OCI-LY1 (cell line): ENCODE data around the gene PROCR.
"Not testable (repeated sequence)": the region's sequence is repeated elsewhere in the genome, so short reads cannot be mapped to it uniquely, and the experiment has no call there.

ENCODE experiments used
- H2AFZ ChIP-seq: fragments of 200-600 bp; sonication (generic), shearing (Covaris generic); 2 replicates; pipeline ENCODE4 v1.6.0; 2014; ENCODE audit warnings: antibody characterized with exemption, mild to moderate bottlenecking, low read length
- H3F3A ChIP-seq: fragments of 200-600 bp; sonication (generic), shearing (Covaris generic); 2 replicates; pipeline ENCODE4 v1.6.0; 2014; ENCODE audit warnings: mild to moderate bottlenecking, antibody characterized with exemption, low read length, moderate library complexity; ENCODE audit not compliant: insufficient read depth
- H3K27ac ChIP-seq: fragments of 200-600 bp; sonication (generic); 2 replicates; pipeline ENCODE4 v1.5.1; 2014; ENCODE audit warnings: low read length, mixed run types, mild to moderate bottlenecking, low read depth; ENCODE audit not compliant: poor library complexity, severe bottlenecking
- H3K27me3 ChIP-seq: fragments of 200-600 bp; sonication (generic); 2 replicates; pipeline ENCODE4 v1.6.0; 2014; ENCODE audit warnings: antibody characterized with exemption, mild to moderate bottlenecking, low read length, moderate library complexity; ENCODE audit not compliant: insufficient read depth
- H3K36me3 ChIP-seq: fragments of 200-600 bp; sonication (generic); 2 replicates; pipeline ENCODE4 v1.6.1; 2014; ENCODE audit warnings: mild to moderate bottlenecking, antibody characterized with exemption, low read length, moderate library complexity, mixed read lengths; ENCODE audit not compliant: insufficient read depth
- H3K4me1 ChIP-seq: fragments of 200-600 bp; sonication (generic); 2 replicates; pipeline ENCODE4 v1.5.1; 2014; ENCODE audit warnings: mild to moderate bottlenecking, low read length, moderate library complexity; ENCODE audit not compliant: insufficient read depth, severe bottlenecking
- H3K4me2 ChIP-seq: fragments of 200-600 bp; sonication (generic), shearing (Covaris generic); 2 replicates; pipeline ENCODE4 v1.6.1; 2014; ENCODE audit warnings: low read length
- H3K4me3 ChIP-seq: fragments of 200-600 bp; sonication (generic); 2 replicates; pipeline ENCODE4 v1.5.1; 2014; ENCODE audit warnings: low read length, low read depth, mild to moderate bottlenecking, mixed read lengths; ENCODE audit not compliant: poor library complexity, severe bottlenecking
- H3K79me2 ChIP-seq: fragments of 200-600 bp; shearing (Covaris generic); 2 replicates; pipeline ENCODE4 v1.6.1; 2016; ENCODE audit warnings: mixed run types, low read length, mixed read lengths; ENCODE audit not compliant: insufficient read depth
- H3K9ac ChIP-seq: fragments of 200-600 bp; sonication (generic), shearing (Covaris generic); 2 replicates; pipeline ENCODE4 v1.6.1; 2014; ENCODE audit warnings: mild to moderate bottlenecking, low read length, mixed read lengths
- H3K9me2 ChIP-seq: fragments of 200-600 bp; sonication (generic), shearing (Covaris generic); 2 replicates; pipeline ENCODE4 v1.6.1; 2014; ENCODE audit warnings: low read depth, mild to moderate bottlenecking, low read length, mixed read lengths
- H3K9me3 ChIP-seq: fragments of 200-600 bp; shearing (Covaris generic); 2 replicates; pipeline ENCODE4 v1.6.1; 2014; ENCODE audit warnings: low read length, mixed read lengths
- H4K20me1 ChIP-seq: fragments of 200-600 bp; sonication (generic), shearing (Covaris generic); 2 replicates; pipeline ENCODE4 v1.6.0; 2016; ENCODE audit warnings: mild to moderate bottlenecking, low read length; ENCODE audit not compliant: insufficient read depth
- EZH2 ChIP-seq: fragments of 200-600 bp; sonication (generic), shearing (Covaris generic); IDR thresholded peaks from 2 replicates; pipeline ENCODE4 v1.8.0; 2017; ENCODE audit warnings: borderline replicate concordance, mixed run types, mild to moderate bottlenecking, antibody characterized with exemption, low read length, moderate library complexity, mixed read lengths
- TF ChIP-seq, protein P1 (sequence below): fragments of 200-600 bp; sonication (generic), shearing (Covaris generic); IDR thresholded peaks from 2 replicates; pipeline ENCODE4 v1.5.1; 2017; ENCODE audit warnings: mild to moderate bottlenecking, antibody characterized with exemption, low read length, moderate library complexity, mixed read lengths

The PROCR gene

DNA sequence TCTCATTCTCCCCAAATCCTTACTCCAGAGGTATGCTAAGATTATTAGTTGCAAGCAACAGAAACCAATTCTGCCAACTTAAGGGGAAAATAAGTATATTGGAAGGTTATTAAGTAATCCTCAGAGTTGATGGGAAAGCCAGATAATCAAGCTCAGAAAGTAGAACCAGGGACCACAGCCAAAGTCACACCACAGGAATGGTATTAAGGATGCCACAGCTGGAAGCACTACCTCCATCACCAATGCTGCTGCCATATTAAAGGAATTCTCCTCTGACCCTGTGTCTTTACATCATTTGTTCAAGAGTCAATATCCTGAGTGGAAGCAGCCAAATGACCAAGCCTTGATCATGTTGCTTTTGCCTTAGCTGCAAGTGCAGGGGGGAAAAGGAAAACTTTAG is 9.9 kb downstream of the PROCR start:
- Histone ChIP-seq H3F3A (no peaks in the 10 kb centered on the region), H3K79me2 (no peaks in the 10 kb centered on the region), H3K27me3 (peaks cover 3% of the 10 kb centered on the region; the same call in 1 of the 2 replicates), H4K20me1 (no peaks in the 10 kb centered on the region), H3K4me1 (no peaks in the 10 kb centered on the region), H3K9me2 (no peaks in the 10 kb centered on the region), H3K36me3 (no peaks in the 10 kb centered on the region), H3K4me3 (no peak overlapping the region), H3K27ac (no peak overlapping the region), H2AFZ (no peak overlapping the region), H3K9ac (no peak overlapping the region), H3K4me2 (no peak overlapping the region), H3K9me3 (no peaks in the 10 kb centered on the region)
- no peak for TF ChIP-seq EZH2
- TF ChIP-seq, protein P1, sequence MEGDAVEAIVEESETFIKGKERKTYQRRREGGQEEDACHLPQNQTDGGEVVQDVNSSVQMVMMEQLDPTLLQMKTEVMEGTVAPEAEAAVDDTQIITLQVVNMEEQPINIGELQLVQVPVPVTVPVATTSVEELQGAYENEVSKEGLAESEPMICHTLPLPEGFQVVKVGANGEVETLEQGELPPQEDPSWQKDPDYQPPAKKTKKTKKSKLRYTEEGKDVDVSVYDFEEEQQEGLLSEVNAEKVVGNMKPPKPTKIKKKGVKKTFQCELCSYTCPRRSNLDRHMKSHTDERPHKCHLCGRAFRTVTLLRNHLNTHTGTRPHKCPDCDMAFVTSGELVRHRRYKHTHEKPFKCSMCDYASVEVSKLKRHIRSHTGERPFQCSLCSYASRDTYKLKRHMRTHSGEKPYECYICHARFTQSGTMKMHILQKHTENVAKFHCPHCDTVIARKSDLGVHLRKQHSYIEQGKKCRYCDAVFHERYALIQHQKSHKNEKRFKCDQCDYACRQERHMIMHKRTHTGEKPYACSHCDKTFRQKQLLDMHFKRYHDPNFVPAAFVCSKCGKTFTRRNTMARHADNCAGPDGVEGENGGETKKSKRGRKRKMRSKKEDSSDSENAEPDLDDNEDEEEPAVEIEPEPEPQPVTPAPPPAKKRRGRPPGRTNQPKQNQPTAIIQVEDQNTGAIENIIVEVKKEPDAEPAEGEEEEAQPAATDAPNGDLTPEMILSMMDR: no peak

- H3K4me3 ChIP-seq, H3K36me3 ChIP-seq: not testable (repeated sequence)
Measured at GRCh38 chr20:35186691-35187289, 14.9 kb downstream of the PROCR start.

DNA sequence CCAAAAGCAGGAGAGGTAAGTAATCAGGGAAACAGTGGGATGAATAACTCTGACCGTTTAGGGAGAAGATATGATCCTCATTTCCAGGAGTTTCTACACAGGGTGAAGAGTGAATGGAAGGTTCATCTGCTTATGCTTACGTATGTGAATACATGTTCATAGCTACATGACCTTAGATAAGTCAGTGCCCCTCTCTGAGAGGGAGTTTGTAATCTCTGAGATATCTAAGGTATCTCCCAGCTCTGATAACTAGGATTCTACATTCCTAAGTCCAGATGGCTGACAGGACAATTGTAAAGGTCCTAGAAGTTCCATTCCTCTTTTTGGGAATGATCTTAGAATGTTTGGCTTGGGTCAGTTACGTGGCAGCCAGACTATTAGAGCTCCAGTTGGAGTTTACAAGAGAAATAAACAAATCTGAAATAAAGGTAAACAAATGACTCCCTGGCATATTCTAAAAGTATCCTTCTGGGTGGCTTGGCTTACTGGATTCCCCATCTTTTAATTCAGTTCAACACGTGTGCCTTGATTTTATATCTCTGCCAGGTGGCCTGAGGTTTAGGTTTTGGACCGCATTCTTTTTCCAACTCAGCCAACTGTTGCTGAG is 15.8 kb downstream of the PROCR start:
- H3K27me3 ChIP-seq: no peaks in the 10 kb centered on the region
- H3K4me3 ChIP-seq: no peak overlapping the region
- H3K4me1 ChIP-seq: no peaks in the 10 kb centered on the region
- no peak overlapping the region for H2AFZ ChIP-seq
- no peaks in the 10 kb centered on the region for H3K79me2 ChIP-seq
- no peaks in the 10 kb centered on the region for H3K36me3 ChIP-seq
- no peak overlapping the region for H3K27ac ChIP-seq
- H3K9me3 ChIP-seq: no peaks in the 10 kb centered on the region
- no peaks in the 10 kb centered on the region for H4K20me1 ChIP-seq
- H3K9ac ChIP-seq: no peak overlapping the region
- H3F3A ChIP-seq: no peaks in the 10 kb centered on the region
- no peak for TF ChIP-seq EZH2
- TF ChIP-seq, protein P1: no peak
- no peak overlapping the region for H3K4me2 ChIP-seq
- H3K9me2 ChIP-seq: no peaks in the 10 kb centered on the region

More at GRCh38 chr20:35186691-35187289, 14.9 kb downstream of the PROCR start:
- H4K20me1 ChIP-seq, H3K27me3 ChIP-seq, H3K9me2 ChIP-seq, H3K9ac ChIP-seq, H3K4me2 ChIP-seq, H3K79me2 ChIP-seq, H3K9me3 ChIP-seq, H3K4me1 ChIP-seq, H2AFZ ChIP-seq, H3F3A ChIP-seq, H3K27ac ChIP-seq: not testable (repeated sequence)

DNA sequence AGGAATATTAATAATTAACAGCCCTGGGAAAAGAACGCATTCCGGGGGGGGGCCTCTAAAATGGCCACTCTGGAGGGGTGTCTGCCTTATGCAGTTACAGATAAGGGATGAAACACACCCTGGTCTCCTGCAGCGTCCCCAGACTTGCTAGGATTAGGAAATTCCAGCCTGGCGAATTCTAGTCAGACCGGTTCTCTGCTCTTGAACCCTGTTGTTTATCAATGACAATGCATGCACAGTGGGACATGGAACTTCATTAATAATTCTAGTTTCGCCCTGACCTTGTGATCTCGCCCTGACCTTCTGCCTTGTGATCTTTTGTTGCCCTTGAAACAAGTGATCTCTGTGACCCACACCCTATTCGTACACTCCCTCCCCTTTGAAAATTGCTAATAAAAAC is 17.4 kb downstream of the PROCR start:
- not testable (repeated sequence) for H3K9me2 ChIP-seq, H3K9me3 ChIP-seq, H4K20me1 ChIP-seq, H3K4me2 ChIP-seq, H3K79me2 ChIP-seq, H3K36me3 ChIP-seq, H3K27ac ChIP-seq, H3K9ac ChIP-seq, H3K27me3 ChIP-seq, H3F3A ChIP-seq, H3K4me3 ChIP-seq, H2AFZ ChIP-seq, H3K4me1 ChIP-seq
